ENCODE data around the gene SYNPO2.

Gene SYNPO2

GRCh38 chr4:118939169-118939783 is 50.6 kb downstream of the SYNPO2 start:
- DNase-seq: no peak

GRCh38 chr4:118941149-118941548 is 52.5 kb downstream of the SYNPO2 start:
- no peak for DNase-seq

GRCh38 chr4:118941799-118942198 is 53.1 kb downstream of the SYNPO2 start:
- peak; percentile 51 for DNase-seq

GRCh38 chr4:118942465-118942864 is 53.8 kb downstream of the SYNPO2 start:
- DNase-seq: no peak

- no peak for DNase-seq
Measured at GRCh38 chr4:118947095-118947494, 58.4 kb downstream of the SYNPO2 start.

GRCh38 chr4:118948545-118949144 is 60.0 kb downstream of the SYNPO2 start:
- DNase-seq: no peak

- DNase-seq: no peak
Measured at GRCh38 chr4:118950224-118950623, 61.6 kb downstream of the SYNPO2 start.

GRCh38 chr4:118950929-118951570 is 62.4 kb downstream of the SYNPO2 start:
- no peak for DNase-seq

GRCh38 chr4:118953276-118953675 is 64.6 kb downstream of the SYNPO2 start:
- DNase-seq: peak; percentile 73

GRCh38 chr4:118954246-118954645 is 65.6 kb downstream of the SYNPO2 start:
- no peak for DNase-seq

- DNase-seq: peak; percentile 83
Measured at GRCh38 chr4:118955515-118955914, 66.9 kb downstream of the SYNPO2 start.

GRCh38 chr4:118957722-118958445 is 69.2 kb downstream of the SYNPO2 start:
- DNase-seq: peak; percentile 46

GRCh38 chr4:118962540-118962939 is 73.9 kb downstream of the SYNPO2 start:
- peak; percentile 48 for DNase-seq

GRCh38 chr4:118964891-118965411 is 76.3 kb downstream of the SYNPO2 start:
- peak; percentile 84 for DNase-seq

GRCh38 chr4:118967393-118967792 is 78.7 kb downstream of the SYNPO2 start:
- peak; percentile 68 for DNase-seq

GRCh38 chr4:118968005-118968404 is 79.4 kb downstream of the SYNPO2 start:
- peak; percentile 91 for DNase-seq

- DNase-seq: no peak
Measured at GRCh38 chr4:118968813-118969212, 80.2 kb downstream of the SYNPO2 start.

GRCh38 chr4:118969359-118969758 is 80.7 kb downstream of the SYNPO2 start:
- DNase-seq: peak; percentile 73

- no peak for DNase-seq
Measured at GRCh38 chr4:118972167-118972566, 83.5 kb downstream of the SYNPO2 start.

GRCh38 chr4:118973295-118973694 is 84.6 kb downstream of the SYNPO2 start:
- peak; percentile 33 for DNase-seq

- DNase-seq: peak; percentile 59
Measured at GRCh38 chr4:118974758-118975157, 86.1 kb downstream of the SYNPO2 start.

- no peak for DNase-seq
Measured at GRCh38 chr4:118975449-118976192, 87.0 kb downstream of the SYNPO2 start.

Data from fibroblast of skin of abdomen (primary cell).